ENCODE results near the gene ISCA1.
"Not testable (repeated sequence)": the region's sequence is repeated elsewhere in the genome, so short reads cannot be mapped to it uniquely, and the experiment has no call there.

GRCh38 chr9:86290341-86290740, 8.0 kb upstream of the ISCA1 start:
- TF ChIP-seq POLR2A (IDR thresholded peaks at IDR 0.05; ENCODE audit: low read depth, low read length); TAF1 (IDR thresholded peaks at IDR 0.05; ENCODE audit: borderline replicate concordance, low read depth, low read length); POLR2AphosphoS5 (IDR thresholded peaks at IDR 0.05; ENCODE audit: low read depth, low read length): not testable (repeated sequence)
